AML-193 (cell line): ENCODE data around the gene CCDC159.
"Not testable (repeated sequence)": the region's sequence is repeated elsewhere in the genome, so short reads cannot be mapped to it uniquely, and the experiment has no call there.

Experiments used
- DNase-seq, 2 experiments: peaks; one replicate each; lab custom pipeline; 2025; lab: John Stamatoyannopoulos, UW

The CCDC159 gene

GRCh38 chr19:11346104-11346940 lies at the start of gene CCDC159, which contains the start of gene TMEM205:
Gene CCDC159 (plus strand): TSS chr19:11346519. CDS start chr19:11346607, 88 bp downstream.
Gene TMEM205 (minus strand): TSS chr19:11346268. CDS start chr19:11345619, 649 bp downstream.
- DNase-seq, result peak; percentile 95 to 96

- DNase-seq, result no peak
Observed at GRCh38 chr19:11299946-11300810, 46.1 kb upstream of the CCDC159 start.

- no peak for DNase-seq
Observed at GRCh38 chr19:11300811-11301120, 45.6 kb upstream of the CCDC159 start.

GRCh38 chr19:11304936-11305335 lies 41.4 kb upstream of the CCDC159 start:
- no peak for DNase-seq

GRCh38 chr19:11306337-11306736 lies 40.0 kb upstream of the CCDC159 start:
- no peak for DNase-seq

- peak; percentile 38 for DNase-seq
Observed at GRCh38 chr19:11320278-11320995, 25.9 kb upstream of the CCDC159 start.

GRCh38 chr19:11321191-11322126 lies 24.9 kb upstream of the CCDC159 start:
- no peak for DNase-seq

GRCh38 chr19:11322269-11323024 lies 23.9 kb upstream of the CCDC159 start:
- DNase-seq, result peak; percentile 58 to 62

GRCh38 chr19:11323601-11324078 lies 22.7 kb upstream of the CCDC159 start:
- DNase-seq, result peak in 1 of 2 experiments; percentile 43

GRCh38 chr19:11324079-11324661 lies 22.1 kb upstream of the CCDC159 start:
- DNase-seq, result peak; percentile 99 to 100

- DNase-seq, result no peak
Observed at GRCh38 chr19:11324748-11325389, 21.4 kb upstream of the CCDC159 start.

GRCh38 chr19:11325544-11325943 lies 20.8 kb upstream of the CCDC159 start:
- no peak for DNase-seq

- DNase-seq, result no peak
Observed at GRCh38 chr19:11330127-11330526, 16.2 kb upstream of the CCDC159 start.

- DNase-seq, result no peak
Observed at GRCh38 chr19:11331502-11331901, 14.8 kb upstream of the CCDC159 start.

- DNase-seq, result no peak
Observed at GRCh38 chr19:11332822-11333221, 13.5 kb upstream of the CCDC159 start.

- not testable (repeated sequence) for DNase-seq
Observed at GRCh38 chr19:11333838-11334237, 12.5 kb upstream of the CCDC159 start.

GRCh38 chr19:11335449-11336146 lies 10.7 kb upstream of the CCDC159 start:
- no peak for DNase-seq

- peak in 1 of 2 experiments; percentile 18 for DNase-seq
Observed at GRCh38 chr19:11337080-11337479, 9.2 kb upstream of the CCDC159 start.

GRCh38 chr19:11338121-11338520 lies 8.2 kb upstream of the CCDC159 start:
- DNase-seq, result no peak
